WTC11 (cell line): ENCODE data around the gene CHRM2. TPM values are rescaled to one million over a fixed set of nuclear protein-coding genes. Genes with fewer than 3 reads are reported as not detected.

Experiments used
- ATAC-seq: fragments of 200-7000 bp; cut with Tn5 transposase; 2 replicates; pipeline ENCODE4 v1.10.0; 2021; ENCODE audit warnings: mild to moderate bottlenecking, moderate library complexity
- CTCF ChIA-PET: fragments of 300-600 bp; sonication (Branson Sonifier 250); formaldehyde crosslinking; loops from one replicate; lab custom pipeline; 2021; ENCODE audit warnings: antibody characterized with exemption; lab: Charles Lee
- POLR2A ChIA-PET: fragments of 350-600 bp; sonication (Branson Sonifier 250); formaldehyde crosslinking; loops from one replicate; lab custom pipeline; 2021; ENCODE audit warnings: antibody characterized with exemption; lab: Charles Lee
- DNase-seq: peaks from one replicate; pipeline ENCODE4 v3.0.0; 2021; ENCODE audit warnings: low spot score
- H3K27ac Mint-ChIP-seq: 2 replicates; pipeline ENCODE4 v1.8.0; 2021; ENCODE audit warnings: mixed read lengths
- H3K27me3 Mint-ChIP-seq: 2 replicates; pipeline ENCODE4 v1.8.0; 2021; ENCODE audit warnings: low read depth, mild to moderate bottlenecking, moderate library complexity, mixed read lengths
- H3K36me3 Mint-ChIP-seq: 2 replicates; pipeline ENCODE4 v1.8.0; 2021; ENCODE audit warnings: mixed read lengths
- H3K4me1 Mint-ChIP-seq: 2 replicates; pipeline ENCODE4 v1.8.0; 2022; ENCODE audit warnings: mixed read lengths
- H3K4me3 Mint-ChIP-seq: 2 replicates; pipeline ENCODE4 v1.8.0; 2021; ENCODE audit warnings: mild to moderate bottlenecking, moderate library complexity, mixed read lengths
- H3K9me3 Mint-ChIP-seq: 2 replicates; pipeline ENCODE4 v1.8.0; 2021; ENCODE audit warnings: mixed read lengths
- EMX1 ChIP-seq: fragments of 250-450 bp; sonication (Bioruptor Pico); IDR thresholded peaks from 2 replicates; pipeline ENCODE4 v1.8.0; 2021; ENCODE audit warnings: mild to moderate bottlenecking
- ETV6 ChIP-seq: sonication (generic); formaldehyde crosslinking; IDR thresholded peaks from 2 replicates; pipeline ENCODE4 v1.8.1; 2022; ENCODE audit warnings: mild to moderate bottlenecking, missing genetic modification reagents
- FOXJ3 ChIP-seq: sonication (generic); formaldehyde crosslinking; IDR thresholded peaks from 2 replicates; pipeline ENCODE4 v1.9.0; 2021; ENCODE audit warnings: missing genetic modification reagents, mild to moderate bottlenecking, borderline replicate concordance
- FOXK1 ChIP-seq: sonication (generic); formaldehyde crosslinking; IDR thresholded peaks from 2 replicates; pipeline ENCODE4 v1.8.0; 2022; ENCODE audit warnings: mild to moderate bottlenecking, moderate library complexity, missing genetic modification reagents
- GTF2I ChIP-seq: fragments of 250-450 bp; sonication (Bioruptor Pico); conservative IDR thresholded peaks from 2 replicates; pipeline ENCODE4 v1.4.0; 2021; ENCODE audit warnings: mild to moderate bottlenecking
- JAZF1 ChIP-seq: fragments of 250-450 bp; sonication (Bioruptor Pico); IDR thresholded peaks from 2 replicates; pipeline ENCODE4 v1.9.0; 2021; ENCODE audit warnings: moderate library complexity, mild to moderate bottlenecking, inconsistent platforms
- KAT7 ChIP-seq: sonication (generic); formaldehyde crosslinking; IDR thresholded peaks from 2 replicates; pipeline ENCODE4 v1.8.1; 2023; ENCODE audit warnings: missing genetic modification reagents, mild to moderate bottlenecking, borderline replicate concordance
- MAX ChIP-seq: sonication (generic); formaldehyde crosslinking; IDR thresholded peaks from 2 replicates; pipeline ENCODE4 v1.8.0; 2022; ENCODE audit warnings: mild to moderate bottlenecking, missing genetic modification reagents
- NFATC4 ChIP-seq: fragments of 250-450 bp; sonication (Bioruptor Pico); IDR thresholded peaks from 2 replicates; pipeline ENCODE4 v1.9.0; 2021; ENCODE audit warnings: mild to moderate bottlenecking
- OVOL2 ChIP-seq: fragments of 250-450 bp; sonication (Bioruptor Pico); IDR thresholded peaks from 2 replicates; pipeline ENCODE4 v1.9.0; 2021; ENCODE audit warnings: mild to moderate bottlenecking, borderline replicate concordance
- SMAD4 ChIP-seq: sonication (generic); formaldehyde crosslinking; IDR thresholded peaks from 2 replicates; pipeline ENCODE4 v1.8.0; 2022; ENCODE audit warnings: mild to moderate bottlenecking, missing genetic modification reagents
- SOX15 ChIP-seq: fragments of 250-450 bp; sonication (Bioruptor Pico); IDR thresholded peaks from 2 replicates; pipeline ENCODE4 v1.9.0; 2021; ENCODE audit warnings: mild to moderate bottlenecking
- STAT6 ChIP-seq: sonication (generic); formaldehyde crosslinking; conservative IDR thresholded peaks from 2 replicates; pipeline ENCODE4 v1.8.1; 2023; ENCODE audit warnings: mild to moderate bottlenecking, low read depth, missing genetic modification reagents, moderate library complexity
- TCF7 ChIP-seq: sonication (generic); formaldehyde crosslinking; IDR thresholded peaks from 2 replicates; pipeline ENCODE4 v1.8.0; 2022; ENCODE audit warnings: mild to moderate bottlenecking, low read depth, missing genetic modification reagents, moderate library complexity
- TP53 ChIP-seq: sonication (generic); formaldehyde crosslinking; IDR thresholded peaks from 2 replicates; pipeline ENCODE4 v1.8.1; 2023; ENCODE audit warnings: mild to moderate bottlenecking, missing genetic modification reagents
- ZBTB43 ChIP-seq: sonication (generic); formaldehyde crosslinking; IDR thresholded peaks from 2 replicates; pipeline ENCODE4 v1.8.1; 2023; ENCODE audit warnings: mild to moderate bottlenecking, missing genetic modification reagents
- ZNF232 ChIP-seq: sonication (generic); formaldehyde crosslinking; IDR thresholded peaks from 2 replicates; pipeline ENCODE4 v1.8.0; 2022; ENCODE audit warnings: mild to moderate bottlenecking, missing genetic modification reagents
- ZNF263 ChIP-seq: sonication (generic); formaldehyde crosslinking; IDR thresholded peaks from 2 replicates; pipeline ENCODE4 v1.8.1; 2022; ENCODE audit warnings: low read depth, mild to moderate bottlenecking, moderate library complexity, missing genetic modification reagents
- ZNF396 ChIP-seq: fragments of 250-450 bp; sonication (Bioruptor Pico); IDR thresholded peaks from 2 replicates; pipeline ENCODE4 v1.8.0; 2021; ENCODE audit warnings: mild to moderate bottlenecking, moderate library complexity, borderline replicate concordance
- ZNF532 ChIP-seq: fragments of 250-450 bp; sonication (Bioruptor Pico); IDR thresholded peaks from 2 replicates; pipeline ENCODE4 v1.9.0; 2021; ENCODE audit warnings: mild to moderate bottlenecking, borderline replicate concordance
- ZNF671 ChIP-seq: fragments of 250-450 bp; sonication (Bioruptor Pico); IDR thresholded peaks from 2 replicates; pipeline ENCODE4 v1.8.0; 2021; ENCODE audit warnings: mild to moderate bottlenecking
- total RNA-seq: library from RNA; stranded (reverse); gene quantifications from 3 replicates; pipeline ENCODE4 v1.2.3, GENCODE V29; 2021
- TF ChIP-seq, protein P1 (sequence below): fragments of 250-450 bp; sonication (Bioruptor Pico); IDR thresholded peaks from 2 replicates; pipeline ENCODE4 v1.8.0; 2021; ENCODE audit warnings: mild to moderate bottlenecking
- TF ChIP-seq, protein P2 (sequence below): fragments of 250-450 bp; sonication (Bioruptor Pico); IDR thresholded peaks from 2 replicates; pipeline ENCODE4 v2.1.2; 2022; ENCODE audit warnings: mild to moderate bottlenecking, moderate library complexity

CHRM2 gene
- total RNA-seq, 1 experiment from 2014 or later: 0.15 TPM

- no peak for ATAC-seq
- Mint-ChIP-seq H3K36me3 (peaks cover 3% of the 10 kb centered on the region; the same call in 1 of the 2 replicates), H3K9me3 (peaks cover 20% of the 10 kb centered on the region), H3K4me1 (peaks cover 32% of the 10 kb centered on the region), H3K4me3 (no peak overlapping the region), H3K27me3 (no peaks in the 10 kb centered on the region), H3K27ac (no peak overlapping the region; the same call in 1 of the 2 replicates)
- ChIA-PET POLR2A (no interaction called here), CTCF (interaction anchor here (1.8 kb wide), 1 partner anchor 16 kb away, joined by 7 read pairs; no protein-coding TSS in a partner anchor)
- no peak for TF ChIP-seq SMAD4 (CRISPR knock-in tag)
- no peak for TF ChIP-seq ZNF671 (CRISPR knock-in tag)
- TF ChIP-seq ZNF232 (CRISPR knock-in tag): no peak
- TF ChIP-seq TP53 (CRISPR knock-in tag): no peak
- DNase-seq: peak; percentile 12
These were observed 21.9 kb downstream of the CHRM2 start for GRCh38 chr7:136890399-136890798.

GRCh38 chr7:136891850-136892249, 23.4 kb downstream of the CHRM2 start:
- H3K4me1 Mint-ChIP-seq: peaks cover 32% of the 10 kb centered on the region
- ATAC-seq: peak; percentile 82
- no peak overlapping the region for H3K4me3 Mint-ChIP-seq
- peaks cover 3% of the 10 kb centered on the region; the same call in 1 of the 2 replicates for H3K36me3 Mint-ChIP-seq
- CTCF ChIA-PET: interaction anchor here (1.3 to 2.0 kb wide), 2 partner anchors 18 to 734 kb away, joined by 3 to 6 read pairs; no protein-coding TSS in a partner anchor
- POLR2A ChIA-PET: no interaction called here
- no peak for DNase-seq
- no peak overlapping the region for H3K27ac Mint-ChIP-seq
- H3K27me3 Mint-ChIP-seq: no peaks in the 10 kb centered on the region
- TF ChIP-seq ETV6 (CRISPR knock-in tag) (no peak), TCF7 (CRISPR knock-in tag) (no peak), SOX15 (CRISPR knock-in tag) (no peak), ZNF396 (CRISPR knock-in tag) (no peak), TP53 (CRISPR knock-in tag) (no peak), OVOL2 (CRISPR knock-in tag) (no peak), ZNF263 (CRISPR knock-in tag) (no peak), ZNF532 (CRISPR knock-in tag) (no peak), KAT7 (CRISPR knock-in tag) (no peak), JAZF1 (no peak), FOXJ3 (no peak), FOXK1 (no peak), EMX1 (CRISPR knock-in tag) (no peak), NFATC4 (CRISPR knock-in tag) (no peak), MAX (no peak), GTF2I (CRISPR knock-in tag) (no peak), STAT6 (no peak), ZBTB43 (CRISPR knock-in tag) (no peak)
- TF ChIP-seq, protein P1, sequence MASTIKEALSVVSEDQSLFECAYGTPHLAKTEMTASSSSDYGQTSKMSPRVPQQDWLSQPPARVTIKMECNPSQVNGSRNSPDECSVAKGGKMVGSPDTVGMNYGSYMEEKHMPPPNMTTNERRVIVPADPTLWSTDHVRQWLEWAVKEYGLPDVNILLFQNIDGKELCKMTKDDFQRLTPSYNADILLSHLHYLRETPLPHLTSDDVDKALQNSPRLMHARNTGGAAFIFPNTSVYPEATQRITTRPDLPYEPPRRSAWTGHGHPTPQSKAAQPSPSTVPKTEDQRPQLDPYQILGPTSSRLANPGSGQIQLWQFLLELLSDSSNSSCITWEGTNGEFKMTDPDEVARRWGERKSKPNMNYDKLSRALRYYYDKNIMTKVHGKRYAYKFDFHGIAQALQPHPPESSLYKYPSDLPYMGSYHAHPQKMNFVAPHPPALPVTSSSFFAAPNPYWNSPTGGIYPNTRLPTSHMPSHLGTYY (CRISPR knock-in tag): no peak
- TF ChIP-seq, protein P2, sequence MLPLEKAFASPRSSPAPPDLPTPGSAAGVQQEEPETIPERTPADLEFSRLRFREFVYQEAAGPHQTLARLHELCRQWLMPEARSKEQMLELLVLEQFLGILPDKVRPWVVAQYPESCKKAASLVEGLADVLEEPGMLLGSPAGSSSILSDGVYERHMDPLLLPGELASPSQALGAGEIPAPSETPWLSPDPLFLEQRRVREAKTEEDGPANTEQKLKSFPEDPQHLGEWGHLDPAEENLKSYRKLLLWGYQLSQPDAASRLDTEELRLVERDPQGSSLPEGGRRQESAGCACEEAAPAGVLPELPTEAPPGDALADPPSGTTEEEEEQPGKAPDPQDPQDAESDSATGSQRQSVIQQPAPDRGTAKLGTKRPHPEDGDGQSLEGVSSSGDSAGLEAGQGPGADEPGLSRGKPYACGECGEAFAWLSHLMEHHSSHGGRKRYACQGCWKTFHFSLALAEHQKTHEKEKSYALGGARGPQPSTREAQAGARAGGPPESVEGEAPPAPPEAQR (CRISPR knock-in tag): no peak
- peaks cover 20% of the 10 kb centered on the region for H3K9me3 Mint-ChIP-seq
